Stimulated activated CD4-positive, alpha-beta T cell treated with anti-CD3 and anti-CD28 coated beads, Interleukin-12 subunit alpha, Interleukin-12 subunit beta, amount 100 ng/mL, for 24 hours (primary cell): ENCODE measurements around the gene ISLR.

Source experiments
- DNase-seq, 2 experiments: peaks; one replicate each; pipeline ENCODE4 v3.0.0-alpha.2; 2020; ENCODE audit warnings: low read depth in 2 of 2

Gene ISLR

DNA sequence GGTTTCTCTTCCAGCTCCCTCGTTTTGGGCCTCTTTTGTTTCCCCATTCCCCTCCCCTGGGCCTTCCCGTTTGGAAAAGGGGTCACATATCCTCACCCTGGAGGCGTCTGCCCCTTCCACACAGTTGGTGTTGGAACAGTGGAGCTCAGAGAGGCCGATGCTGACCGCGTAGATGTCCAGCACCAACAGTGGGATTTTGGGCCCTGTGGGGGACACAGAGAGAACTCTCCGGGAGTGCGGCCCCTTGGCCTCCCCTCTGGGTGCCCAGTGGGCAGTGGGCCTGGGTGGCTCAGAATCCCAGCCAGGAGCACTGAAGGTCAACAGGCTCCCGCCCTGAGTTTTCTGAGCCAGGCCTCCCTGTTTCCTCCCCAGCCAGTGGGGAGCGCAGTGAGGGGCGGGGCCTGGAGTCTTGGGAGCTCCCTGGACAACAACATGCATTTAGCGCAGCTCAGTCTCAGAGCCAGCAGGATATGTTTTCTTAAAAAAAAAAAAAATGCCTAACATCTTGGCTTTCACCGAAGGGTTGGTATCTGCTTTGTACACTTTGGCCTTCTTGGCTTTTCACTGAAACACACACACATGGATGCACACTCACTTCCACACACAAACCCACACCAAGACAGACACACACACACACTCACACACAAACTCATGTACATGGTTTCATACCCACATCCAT lies 670 bp upstream of the ISLR start:
- DNase-seq, result no peak

GRCh38 chr15:74174219-74174957 lies 878 bp downstream of the ISLR start:
- DNase-seq, result no peak

- DNase-seq, result no peak
Observed at GRCh38 chr15:74174958-74175253, 1.4 kb downstream of the ISLR start.

GRCh38 chr15:74175271-74176191 lies 2.0 kb downstream of the ISLR start:
- no peak for DNase-seq

DNA sequence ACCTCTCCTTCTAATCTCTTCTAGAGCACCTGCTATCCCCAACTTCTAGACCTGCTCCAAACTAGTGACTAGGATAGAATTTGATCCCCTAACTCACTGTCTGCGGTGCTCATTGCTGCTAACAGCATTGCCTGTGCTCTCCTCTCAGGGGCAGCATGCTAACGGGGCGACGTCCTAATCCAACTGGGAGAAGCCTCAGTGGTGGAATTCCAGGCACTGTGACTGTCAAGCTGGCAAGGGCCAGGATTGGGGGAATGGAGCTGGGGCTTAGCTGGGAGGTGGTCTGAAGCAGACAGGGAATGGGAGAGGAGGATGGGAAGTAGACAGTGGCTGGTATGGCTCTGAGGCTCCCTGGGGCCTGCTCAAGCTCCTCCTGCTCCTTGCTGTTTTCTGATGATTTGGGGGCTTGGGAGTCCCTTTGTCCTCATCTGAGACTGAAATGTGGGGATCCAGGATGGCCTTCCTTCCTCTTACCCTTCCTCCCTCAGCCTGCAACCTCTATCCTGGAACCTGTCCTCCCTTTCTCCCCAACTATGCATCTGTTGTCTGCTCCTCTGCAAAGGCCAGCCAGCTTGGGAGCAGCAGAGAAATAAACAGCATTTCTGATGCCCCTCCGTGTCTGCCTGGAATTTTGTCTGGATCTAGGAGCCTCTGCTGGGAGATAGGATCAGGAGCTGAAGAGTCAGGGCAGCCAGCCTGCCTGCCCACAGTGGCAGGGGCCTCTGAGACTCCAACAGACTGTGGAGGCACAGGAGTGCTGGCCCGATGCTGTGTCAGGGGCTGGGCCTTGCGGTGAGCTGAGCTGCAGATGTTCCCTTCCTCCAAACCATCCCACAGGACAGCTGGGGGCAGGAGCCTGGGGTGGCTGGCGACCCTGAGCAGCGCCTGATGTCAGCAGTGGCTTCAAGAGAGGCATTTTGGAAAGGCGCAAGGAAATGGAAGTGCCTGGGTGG lies 3.0 kb downstream of the ISLR start:
- no peak for DNase-seq

DNA sequence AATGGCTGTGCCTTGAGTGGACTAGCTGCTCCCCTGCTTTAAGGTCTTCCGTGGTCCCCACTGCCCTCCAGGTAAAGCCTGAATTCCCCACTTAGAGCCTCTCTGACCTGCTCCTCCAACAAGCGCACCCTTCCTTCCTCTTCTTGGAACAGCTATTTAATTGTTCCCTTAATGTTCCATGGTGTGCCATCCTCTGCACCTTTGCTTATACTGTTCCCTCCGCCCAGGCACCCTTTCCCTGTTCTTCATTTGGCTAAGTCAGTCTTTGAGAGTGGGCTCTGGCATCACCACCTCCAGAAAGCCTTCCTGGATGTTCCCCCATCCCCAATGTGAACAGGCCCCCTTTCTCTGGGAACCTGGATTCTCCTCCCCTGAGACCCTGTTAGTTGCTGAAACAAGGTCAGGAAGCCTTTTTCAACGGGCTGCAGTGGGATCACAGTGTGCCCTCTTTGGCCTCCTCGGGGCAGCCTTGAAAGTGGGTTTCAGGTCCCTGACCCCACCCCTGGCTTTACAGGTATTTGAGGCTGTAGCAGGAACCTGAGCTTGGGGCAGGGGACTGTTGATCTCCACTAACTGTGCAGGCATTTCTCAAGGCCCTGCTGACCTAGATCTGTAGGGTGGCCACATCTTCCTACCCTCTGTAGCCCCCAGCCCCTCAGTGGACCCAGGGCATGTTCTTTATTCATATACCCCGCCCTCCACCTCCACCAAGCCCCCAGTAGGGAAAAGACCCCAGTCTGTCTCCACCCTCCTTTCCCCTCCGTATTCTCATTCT lies 5.0 kb downstream of the ISLR start:
- no peak for DNase-seq

DNA sequence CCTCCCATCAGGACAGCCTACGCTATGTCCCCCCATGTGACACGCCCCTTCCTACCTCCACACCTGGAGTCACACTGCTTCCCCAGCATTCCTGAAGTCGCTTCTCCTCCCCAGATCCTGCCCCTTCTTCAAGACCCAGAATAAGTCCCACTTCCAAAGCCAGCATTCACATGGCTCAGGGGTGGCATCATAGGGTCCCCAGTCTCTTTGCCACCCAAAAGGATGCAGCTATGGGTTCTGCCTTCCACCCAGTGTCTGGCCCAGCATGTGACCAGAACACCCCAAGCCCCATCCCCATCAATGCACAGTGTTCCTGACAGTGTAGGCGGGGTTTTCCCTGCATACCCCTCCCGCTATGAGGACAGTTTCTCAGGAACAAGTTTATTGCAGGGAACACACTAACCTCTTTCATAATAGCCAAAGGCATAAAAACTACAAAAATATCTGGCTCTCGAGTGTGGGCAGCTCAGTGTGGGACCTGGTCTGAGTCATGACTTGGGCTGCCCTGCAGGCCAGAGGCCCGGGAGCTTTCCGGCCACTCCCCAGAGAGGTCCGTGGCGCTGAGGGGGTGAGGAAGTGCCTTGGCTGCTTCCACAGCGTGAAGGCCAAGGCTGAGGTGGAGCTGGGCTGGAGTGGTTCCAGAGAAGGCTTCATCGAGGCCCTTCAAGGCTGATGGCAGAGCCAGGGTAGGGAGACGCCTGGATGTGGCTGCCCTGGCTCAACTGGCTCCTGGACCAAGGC lies 5.8 kb downstream of the ISLR start:
- no peak for DNase-seq

GRCh38 chr15:74179983-74180880 lies 6.7 kb downstream of the ISLR start:
- DNase-seq, result no peak

GRCh38 chr15:74180881-74181602 lies 7.5 kb downstream of the ISLR start:
- DNase-seq, result no peak

GRCh38 chr15:74182131-74182530 lies 8.6 kb downstream of the ISLR start:
- DNase-seq, result no peak

GRCh38 chr15:74184582-74185091 lies 11.1 kb downstream of the ISLR start:
- DNase-seq, result no peak

DNA sequence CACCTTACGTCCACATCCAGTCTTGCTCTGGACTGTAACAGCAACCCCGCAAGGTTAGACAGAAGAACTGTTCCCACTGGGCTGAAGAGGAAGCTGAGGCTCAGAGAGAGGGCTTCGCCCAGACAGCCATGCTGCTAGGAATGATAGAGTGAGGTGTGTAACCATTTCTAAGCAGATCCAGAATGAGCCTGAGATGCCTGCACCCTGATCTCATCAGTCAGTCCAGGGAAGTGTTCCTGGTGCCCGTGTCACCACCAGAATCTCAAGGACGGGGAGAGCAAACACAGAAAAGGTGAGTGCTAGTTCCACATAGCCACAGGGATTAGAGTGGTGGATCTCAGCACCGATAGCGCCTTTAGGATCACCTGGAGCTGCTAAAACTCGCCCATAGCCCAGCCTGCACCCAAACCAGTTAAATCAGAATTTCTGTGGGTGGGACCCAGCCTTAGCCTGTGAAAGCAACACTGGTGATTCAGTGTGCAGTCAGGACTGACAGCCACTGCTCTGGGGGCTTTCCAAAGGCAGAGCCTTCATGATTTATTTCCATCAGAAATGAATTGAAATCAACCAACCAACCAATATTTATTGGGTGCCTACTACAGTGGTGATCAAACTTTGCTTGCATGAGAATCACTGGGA lies 12.3 kb downstream of the ISLR start:
- DNase-seq, result no peak

- no peak for DNase-seq
Observed at GRCh38 chr15:74188216-74188615, 14.7 kb downstream of the ISLR start.

DNA sequence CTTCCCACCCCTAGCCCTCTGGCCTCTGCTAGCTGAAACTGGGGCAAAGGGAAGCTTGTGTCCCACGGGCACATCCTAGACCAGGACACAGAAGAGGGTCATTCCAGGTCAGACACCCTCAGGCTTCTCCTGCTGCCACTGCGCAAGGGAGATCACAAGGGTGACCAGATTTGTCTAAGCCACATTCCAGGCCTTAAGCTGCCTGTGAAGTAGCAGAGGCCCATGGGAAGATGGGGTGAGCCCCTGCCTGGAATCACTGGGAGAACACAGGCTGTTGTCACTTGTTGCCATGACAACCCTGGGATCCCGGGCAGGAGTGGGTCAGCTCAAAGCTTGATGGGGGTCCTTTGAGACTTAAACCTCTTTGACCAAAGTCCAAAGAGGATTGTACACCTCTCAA lies 18.3 kb downstream of the ISLR start:
- DNase-seq, result no peak

DNA sequence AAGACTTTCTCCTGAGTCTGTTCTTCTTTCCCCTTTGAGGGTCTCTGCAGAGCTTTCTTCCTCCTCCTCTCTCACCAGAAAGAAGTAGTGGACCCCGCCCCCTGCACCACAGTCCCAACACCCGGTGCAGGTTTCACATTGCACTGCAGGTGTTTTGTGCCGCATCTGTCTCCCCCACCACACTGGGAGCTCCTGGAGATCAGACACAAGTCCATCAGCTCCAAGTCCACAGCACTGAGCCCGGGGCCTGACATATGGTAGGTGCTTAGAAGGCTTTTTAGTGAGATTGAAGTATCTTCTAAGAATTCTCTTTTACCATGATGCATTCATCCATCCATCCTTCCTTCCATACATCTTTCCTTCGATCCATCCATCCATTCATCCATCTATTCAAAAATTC lies 19.2 kb downstream of the ISLR start:
- no peak for DNase-seq

GRCh38 chr15:74193299-74193718 lies 19.8 kb downstream of the ISLR start:
- DNase-seq, result no peak

DNA sequence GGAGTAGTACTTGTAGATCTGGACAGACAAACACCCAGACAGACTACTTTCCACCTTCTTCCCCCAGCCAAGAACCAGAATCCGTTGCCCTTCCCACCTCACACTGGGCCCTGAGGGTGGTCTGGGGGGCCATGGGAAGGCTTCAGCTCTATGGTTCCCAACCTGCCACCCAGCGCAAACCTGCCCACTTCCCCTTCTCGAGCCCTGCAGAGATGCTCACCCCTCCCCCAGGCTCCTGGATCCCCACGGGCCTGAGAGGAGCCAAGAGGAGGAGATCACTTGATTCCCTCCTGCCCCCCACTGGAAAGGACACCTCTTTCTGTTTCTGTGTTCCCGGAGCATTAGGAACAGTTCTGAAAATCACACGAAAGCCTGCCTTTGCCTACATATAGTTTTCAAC lies 20.4 kb downstream of the ISLR start:
- no peak for DNase-seq
